Naive B cell (primary cell): ENCODE results near the gene VWA3B. TPM values are rescaled to one million over a fixed set of nuclear protein-coding genes. Genes with fewer than 3 reads are reported as not detected.
"Not testable (repeated sequence)": the region's sequence is repeated elsewhere in the genome, so short reads cannot be mapped to it uniquely, and the experiment has no call there.

ENCODE experiments used
- ATAC-seq, 2 donors: fragments of 150-1000 bp; cut with Tn5 transposase; 2 replicates each; pipeline ENCODE4 v1.10.0; 2021; ENCODE audit warnings: low read depth in 2 of 2, mild to moderate bottlenecking in 2 of 2, moderate library complexity in 2 of 2
- DNase-seq: peaks from one replicate; pipeline ENCODE4 v3.0.0; 2022
- H3K27ac Mint-ChIP-seq, 6 donors: one replicate each; pipeline ENCODE4 v1.8.0; 2020 to 2022; ENCODE audit warnings: mild to moderate bottlenecking in 6 of 6, mixed read lengths in 6 of 6, moderate library complexity in 5 of 6, inconsistent platforms in 2 of 6
- H3K27me3 Mint-ChIP-seq, 3 donors: one replicate each; pipeline ENCODE4 v1.8.0; 2021 to 2022; ENCODE audit warnings: mixed read lengths in 3 of 3, mild to moderate bottlenecking in 1 of 3
- H3K36me3 Mint-ChIP-seq, 2 donors: one replicate each; pipeline ENCODE4 v1.8.0; 2020 to 2022; ENCODE audit warnings: mixed read lengths in 2 of 2, inconsistent platforms in 1 of 2, mild to moderate bottlenecking in 1 of 2
- H3K4me1 Mint-ChIP-seq, 3 donors: one replicate each; pipeline ENCODE4 v1.8.0; 2020 to 2022; ENCODE audit warnings: mixed read lengths in 3 of 3, inconsistent platforms in 1 of 3, mild to moderate bottlenecking in 1 of 3, moderate library complexity in 1 of 3
- H3K4me3 Mint-ChIP-seq, 8 donors: one replicate each; pipeline ENCODE4 v1.8.0; 2020 to 2022; ENCODE audit warnings: mild to moderate bottlenecking in 8 of 8, mixed read lengths in 8 of 8, moderate library complexity in 8 of 8, inconsistent platforms in 2 of 8
- H3K9me3 Mint-ChIP-seq, 7 donors: one replicate each; pipeline ENCODE4 v1.8.0; 2020 to 2022; ENCODE audit warnings: mixed read lengths in 7 of 7, mild to moderate bottlenecking in 5 of 7, inconsistent platforms in 2 of 7, moderate library complexity in 1 of 7
- polyA plus RNA-seq, 6 donors: library from polyadenylated mRNA; unstranded; fragments of 300-500 nt; fragmentation: Illumina TruSeq; gene quantifications; one replicate each; pipeline ENCODE4 v1.2.3, GENCODE V29; 2021; ENCODE audit warnings: low read depth in 6 of 6

The VWA3B gene
- polyA plus RNA-seq, 6 donors from 2014 or later, result not detected

DNA sequence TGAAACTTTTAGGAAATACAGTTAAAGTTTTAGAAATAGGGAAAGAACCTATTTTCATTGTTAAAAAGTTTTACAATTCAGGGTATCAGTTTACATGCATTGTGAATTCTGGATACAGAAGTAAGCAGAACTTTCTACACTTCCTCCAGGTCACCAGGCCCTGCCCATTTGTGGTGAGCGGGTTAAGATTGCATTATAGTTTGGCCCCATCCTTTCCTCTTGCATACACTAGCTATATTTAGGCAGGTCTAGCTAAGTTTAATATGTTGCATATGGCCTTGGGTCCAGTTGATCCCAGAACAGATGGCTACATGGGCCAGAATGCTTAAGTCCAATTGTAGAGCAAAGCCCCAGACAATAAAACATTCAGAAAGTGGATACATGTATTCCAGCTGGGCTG lies 4.8 kb downstream of the VWA3B start:
- Mint-ChIP-seq H3K27ac (peak overlapping the region in 1 of 6 donors; percentile 78), H3K27me3 (no peaks in the 10 kb centered on the region), H3K4me3 (no peak overlapping the region), H3K36me3 (no peaks in the 10 kb centered on the region), H3K4me1 (peaks cover 23 to 35% (median 27%) of the 10 kb centered on the region in 3 donors), H3K9me3 (peaks cover 0 to 22% (median 8%) of the 10 kb centered on the region in 7 donors)
- DNase-seq, result no peak
- no peak for ATAC-seq

GRCh38 chr2:98093146-98093545 lies 6.2 kb downstream of the VWA3B start:
- H3K36me3 Mint-ChIP-seq, result no peaks in the 10 kb centered on the region
- no peak overlapping the region for H3K4me3 Mint-ChIP-seq
- peaks cover 0 to 23% (median 11%) of the 10 kb centered on the region in 7 donors for H3K9me3 Mint-ChIP-seq
- no peaks in the 10 kb centered on the region for H3K27me3 Mint-ChIP-seq
- peak overlapping the region in 1 of 6 donors; percentile 38 for H3K27ac Mint-ChIP-seq
- H3K4me1 Mint-ChIP-seq, result peaks cover 9 to 23% (median 18%) of the 10 kb centered on the region in 3 donors
- ATAC-seq (no peak), DNase-seq (no peak)

GRCh38 chr2:98093611-98094010 lies 6.6 kb downstream of the VWA3B start:
- peaks cover 0 to 23% (median 11%) of the 10 kb centered on the region in 7 donors for H3K9me3 Mint-ChIP-seq
- no peak overlapping the region for H3K27ac Mint-ChIP-seq
- DNase-seq (no peak), ATAC-seq (no peak)
- no peak overlapping the region for H3K4me3 Mint-ChIP-seq
- no peaks in the 10 kb centered on the region for H3K36me3 Mint-ChIP-seq
- H3K27me3 Mint-ChIP-seq, result no peaks in the 10 kb centered on the region
- H3K4me1 Mint-ChIP-seq, result peaks cover 5 to 19% (median 14%) of the 10 kb centered on the region in 3 donors

DNA sequence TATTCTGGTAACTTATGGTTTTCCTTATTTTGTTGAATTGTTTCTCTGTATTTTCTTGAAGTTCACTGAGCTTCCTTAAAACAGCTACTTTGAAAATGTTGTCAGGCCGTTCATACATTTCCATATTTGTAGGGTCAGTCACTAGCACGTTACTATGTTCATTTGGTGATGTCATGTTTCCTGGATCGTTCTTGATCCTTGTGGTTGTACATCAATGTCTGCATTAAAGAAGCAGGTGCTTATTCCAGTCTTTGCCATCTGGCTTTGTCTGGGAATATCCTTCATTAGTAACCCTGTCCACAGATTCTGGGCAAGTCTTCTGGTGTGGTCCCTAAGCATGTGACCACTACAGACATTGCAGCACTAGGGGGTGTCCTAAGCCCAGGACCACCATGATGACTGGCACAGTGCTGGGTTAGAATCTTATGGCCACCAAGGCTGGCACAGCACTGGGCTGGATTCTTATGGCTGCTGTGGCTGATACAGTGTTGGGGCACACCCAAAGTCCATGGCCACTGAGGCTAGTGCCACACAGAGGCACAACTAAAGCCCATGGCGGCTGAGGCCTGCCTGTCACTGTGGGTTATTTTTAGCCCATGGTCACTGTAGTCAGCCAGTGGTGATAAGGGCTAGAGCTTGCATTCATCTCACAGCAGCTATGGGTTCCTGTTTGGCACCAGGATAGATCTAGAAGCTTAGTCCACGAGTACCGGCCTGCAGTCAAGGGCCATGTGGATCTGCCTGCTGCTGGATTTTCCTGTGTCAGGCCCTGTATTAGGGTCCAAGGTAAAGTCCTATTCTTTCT lies 13.2 kb downstream of the VWA3B start:
- no peaks in the 10 kb centered on the region for H3K27me3 Mint-ChIP-seq
- no peak for DNase-seq
- no peak overlapping the region for H3K27ac Mint-ChIP-seq
- no peaks in the 10 kb centered on the region for H3K4me1 Mint-ChIP-seq
- H3K9me3 Mint-ChIP-seq, result peaks cover 4 to 52% (median 26%) of the 10 kb centered on the region in 7 donors
- no peak for ATAC-seq
- peaks cover 0 to 23% of the 10 kb centered on the region in 2 donors for H3K36me3 Mint-ChIP-seq
- H3K4me3 Mint-ChIP-seq, result peak overlapping the region in 1 of 8 donors; percentile 1

DNA sequence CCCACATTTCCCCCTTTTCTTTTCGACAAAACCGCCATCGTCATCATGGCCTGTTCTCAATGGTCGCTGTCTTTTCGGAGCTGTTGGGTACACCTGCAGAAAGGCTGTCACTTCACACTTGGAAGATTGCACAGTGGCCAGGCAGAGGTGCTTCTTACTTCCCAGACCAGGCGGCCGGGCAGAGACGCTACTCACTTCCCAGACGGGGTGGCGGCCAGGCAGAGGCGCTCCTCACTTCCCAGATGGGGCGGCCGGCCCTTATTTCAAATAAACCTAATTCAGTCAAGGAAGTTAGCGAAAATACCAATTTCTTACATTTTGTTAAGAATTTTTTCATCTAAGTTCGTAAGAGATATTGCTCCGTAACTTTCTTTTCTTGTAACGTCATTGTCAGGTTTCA lies 15.3 kb downstream of the VWA3B start:
- H3K4me1 Mint-ChIP-seq, result not testable (repeated sequence)

GRCh38 chr2:98102878-98103277 lies 15.9 kb downstream of the VWA3B start:
- H3K36me3 Mint-ChIP-seq, result peaks cover 0 to 23% of the 10 kb centered on the region in 2 donors
- H3K27me3 Mint-ChIP-seq, result no peaks in the 10 kb centered on the region
- ATAC-seq, result no peak
- H3K27ac Mint-ChIP-seq, result no peak overlapping the region
- DNase-seq, result no peak
- H3K9me3 Mint-ChIP-seq, result peaks cover 4 to 41% (median 27%) of the 10 kb centered on the region in 7 donors
- no peaks in the 10 kb centered on the region for H3K4me1 Mint-ChIP-seq
- no peak overlapping the region for H3K4me3 Mint-ChIP-seq

More for the DNA sequence above, 15.3 kb downstream of the VWA3B start:
- not testable (repeated sequence) for DNase-seq, H3K27ac Mint-ChIP-seq, H3K4me3 Mint-ChIP-seq, ATAC-seq, H3K27me3 Mint-ChIP-seq
- Mint-ChIP-seq H3K36me3 (peaks cover 0 to 23% of the 10 kb centered on the region in 2 donors), H3K9me3 (peaks cover 4 to 41% (median 27%) of the 10 kb centered on the region in 7 donors)

GRCh38 chr2:98108110-98108509 lies 21.1 kb downstream of the VWA3B start:
- Mint-ChIP-seq H3K36me3 (peaks cover 21 to 41% of the 10 kb centered on the region in 2 donors), H3K27me3 (peaks cover 0 to 14% (median 8%) of the 10 kb centered on the region in 3 donors), H3K4me3 (no peak overlapping the region), H3K27ac (no peak overlapping the region), H3K4me1 (no peaks in the 10 kb centered on the region), H3K9me3 (peaks cover 14 to 52% (median 31%) of the 10 kb centered on the region in 7 donors)
- ATAC-seq, result no peak
- no peak for DNase-seq

DNA sequence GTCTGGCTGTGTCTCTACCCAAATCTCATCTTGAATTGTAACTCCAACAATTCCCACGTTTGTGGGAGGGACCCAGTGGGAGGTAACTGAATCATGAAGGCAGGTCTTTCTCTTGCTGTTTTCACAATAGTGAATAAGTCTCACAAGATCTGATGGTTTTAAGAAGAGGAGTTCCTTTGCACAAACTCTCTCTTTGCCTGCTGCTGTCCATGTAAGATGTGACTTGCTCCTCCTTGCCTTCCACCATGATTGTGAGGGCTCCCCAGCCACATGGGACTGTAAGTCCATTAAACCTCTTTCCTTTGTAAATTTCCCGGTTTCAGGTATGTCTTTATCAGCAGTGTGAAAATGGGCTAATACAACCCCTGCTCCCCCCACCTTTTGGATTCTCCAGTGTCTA lies 23.8 kb downstream of the VWA3B start:
- no peak for ATAC-seq
- H3K9me3 Mint-ChIP-seq, result peaks cover 14 to 38% (median 29%) of the 10 kb centered on the region in 7 donors
- H3K36me3 Mint-ChIP-seq, result peaks cover 24 to 28% of the 10 kb centered on the region in 2 donors
- H3K4me3 Mint-ChIP-seq, result no peak overlapping the region
- no peak for DNase-seq
- peaks cover 0 to 14% (median 8%) of the 10 kb centered on the region in 3 donors for H3K27me3 Mint-ChIP-seq
- no peaks in the 10 kb centered on the region for H3K4me1 Mint-ChIP-seq
- no peak overlapping the region for H3K27ac Mint-ChIP-seq

- Mint-ChIP-seq H3K4me1 (no peaks in the 10 kb centered on the region), H3K4me3 (peak overlapping the region in 1 of 8 donors; percentile 33), H3K27ac (no peak overlapping the region), H3K9me3 (peaks cover 14 to 38% (median 26%) of the 10 kb centered on the region in 7 donors), H3K27me3 (peaks cover 5 to 29% (median 8%) of the 10 kb centered on the region in 3 donors), H3K36me3 (peaks cover 25 to 28% of the 10 kb centered on the region in 2 donors)
- no peak for ATAC-seq
- no peak for DNase-seq
Observed at GRCh38 chr2:98114643-98115330, 27.8 kb downstream of the VWA3B start.

- Mint-ChIP-seq H3K36me3 (peaks cover under 1 to 4% of the 10 kb centered on the region in 2 donors), H3K4me3 (no peak overlapping the region), H3K27ac (no peak overlapping the region), H3K4me1 (peaks cover 2 to 5% (median 4%) of the 10 kb centered on the region in 3 donors), H3K9me3 (peaks cover 0 to 10% (median 5%) of the 10 kb centered on the region in 7 donors), H3K27me3 (peaks cover 14 to 24% (median 17%) of the 10 kb centered on the region in 3 donors)
- DNase-seq (no peak), ATAC-seq (no peak)
Observed at GRCh38 chr2:98118161-98118560, 31.2 kb downstream of the VWA3B start.

DNA sequence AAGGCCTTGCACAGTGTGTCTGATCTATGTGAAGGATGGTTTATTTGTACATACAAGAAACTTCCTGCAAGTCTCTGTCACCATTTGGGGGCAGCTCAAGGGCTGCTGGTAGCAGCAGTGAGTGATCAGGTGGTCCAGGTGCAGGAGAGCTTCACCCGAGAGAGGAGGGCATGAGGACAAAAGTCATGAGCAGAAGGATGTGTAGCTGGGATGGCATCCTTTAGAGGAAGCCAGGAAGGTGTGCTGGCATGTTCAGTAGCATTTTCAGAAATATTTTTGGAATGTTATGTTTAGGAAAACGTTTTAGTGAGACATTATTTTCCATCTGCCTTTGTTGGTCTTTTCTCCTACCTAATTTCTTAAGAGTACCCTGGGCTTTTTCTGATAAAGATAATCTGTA lies 31.9 kb downstream of the VWA3B start:
- Mint-ChIP-seq H3K36me3 (peaks cover 0 to 4% of the 10 kb centered on the region in 2 donors), H3K9me3 (peaks cover 0 to 5% (median under 1%) of the 10 kb centered on the region in 7 donors), H3K27ac (peak overlapping the region in 1 of 6 donors; percentile 78), H3K27me3 (peaks cover 14 to 24% (median 20%) of the 10 kb centered on the region in 3 donors), H3K4me3 (no peak overlapping the region), H3K4me1 (peaks cover 8 to 12% (median 11%) of the 10 kb centered on the region in 3 donors)
- DNase-seq, result no peak
- no peak for ATAC-seq

GRCh38 chr2:98121149-98121548 lies 34.2 kb downstream of the VWA3B start:
- Mint-ChIP-seq H3K4me1 (peaks cover 13 to 18% (median 16%) of the 10 kb centered on the region in 3 donors), H3K27me3 (peaks cover 14 to 37% (median 27%) of the 10 kb centered on the region in 3 donors), H3K27ac (peak overlapping the region in 1 of 6 donors; percentile 49)

DNA sequence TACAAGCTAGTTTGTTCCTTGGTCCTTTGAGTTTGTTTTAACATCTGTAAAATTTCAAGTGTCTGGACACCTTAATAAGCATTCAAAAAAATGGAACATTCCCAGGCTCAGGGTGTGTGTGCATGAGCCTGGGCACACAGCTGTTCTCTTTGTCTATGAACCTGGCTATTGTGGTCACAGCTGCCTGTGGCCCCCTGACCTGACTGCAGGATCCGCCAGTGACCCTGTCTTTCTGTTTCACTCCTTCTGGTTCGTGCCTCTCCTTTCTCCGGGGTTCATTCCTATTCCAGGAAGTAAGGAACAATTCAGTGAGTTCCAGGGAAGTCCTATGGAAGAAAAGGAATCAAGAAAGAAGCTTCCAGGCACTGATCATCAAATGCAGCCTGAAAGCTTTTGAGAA lies 35.6 kb downstream of the VWA3B start:
- H3K27me3 Mint-ChIP-seq, result peaks cover 10 to 27% (median 27%) of the 10 kb centered on the region in 3 donors
- no peak overlapping the region for H3K4me3 Mint-ChIP-seq
- ATAC-seq (no peak), DNase-seq (no peak)
- peaks cover 13 to 18% (median 16%) of the 10 kb centered on the region in 3 donors for H3K4me1 Mint-ChIP-seq
- H3K27ac Mint-ChIP-seq, result no peak overlapping the region
- H3K9me3 Mint-ChIP-seq, result no peaks in the 10 kb centered on the region
- H3K36me3 Mint-ChIP-seq, result no peaks in the 10 kb centered on the region

More at GRCh38 chr2:98121149-98121548, 34.2 kb downstream of the VWA3B start:
- DNase-seq, result no peak
- no peak for ATAC-seq
- H3K4me3 Mint-ChIP-seq, result no peak overlapping the region
- no peaks in the 10 kb centered on the region for H3K9me3 Mint-ChIP-seq
- H3K36me3 Mint-ChIP-seq, result no peaks in the 10 kb centered on the region
